Spleen (tissue), 11 donors: ENCODE measurements around the gene SLC9A8. TPM values are rescaled to one million over a fixed set of nuclear protein-coding genes. Genes with fewer than 3 reads are reported as not detected.
A peak's percentile ranks its signal among the peaks of the same experiment; 100 is the strongest.
"Not testable (repeated sequence)": the region's sequence is repeated elsewhere in the genome, so short reads cannot be mapped to it uniquely, and the experiment has no call there.

Experiments used
- DNase-seq: peaks from one replicate; pipeline ENCODE4 v3.0.0-alpha.2; 2020
- H3K27ac ChIP-seq, 8 donors: fragments of 200-600 bp; sonication (generic) in 7 of 8; 1 replicate in 4 of 8; 2 replicates in 4 of 8; pipeline versions ENCODE4 v1.5.0 to v1.8.0; 2016 to 2021; ENCODE audit warnings: inconsistent platforms in 4 of 8, mild to moderate bottlenecking in 4 of 8, moderate library complexity in 1 of 8
- H3K27me3 ChIP-seq, 7 donors: fragments of 200-600 bp; sonication (generic) in 6 of 7; replicated peaks in 1 of 7; 1 replicate in 4 of 7; 2 replicates in 3 of 7; pipeline versions ENCODE4 v1.5.0 to v1.8.0; 2016 to 2021; ENCODE audit warnings: inconsistent platforms in 3 of 7, mild to moderate bottlenecking in 1 of 7
- H3K36me3 ChIP-seq, 6 donors: fragments of 200-600 bp; sonication (generic) in 5 of 6; 1 replicate in 4 of 6; 2 replicates in 2 of 6; pipeline versions ENCODE4 v1.5.0 to v1.8.0; 2016 to 2021; ENCODE audit warnings: inconsistent platforms in 2 of 6
- H3K4me1 ChIP-seq, 6 donors: fragments of 200-600 bp; sonication (generic) in 5 of 6; 1 replicate in 3 of 6; 2 replicates in 3 of 6; pipeline versions ENCODE4 v1.5.0 to v1.8.0; 2016 to 2021; ENCODE audit warnings: inconsistent platforms in 3 of 6
- H3K4me3 ChIP-seq, 8 donors: fragments of 200-600 bp; sonication (generic) in 7 of 8; 1 replicate in 4 of 8; 2 replicates in 4 of 8; pipeline versions ENCODE4 v1.5.0 to v1.8.0; 2016 to 2021; ENCODE audit warnings: inconsistent platforms in 4 of 8, mild to moderate bottlenecking in 4 of 8, moderate library complexity in 2 of 8
- H3K9me3 ChIP-seq, 8 donors: fragments of 200-600 bp; sonication (generic) in 7 of 8; 1 replicate in 4 of 8; 2 replicates in 4 of 8; pipeline versions ENCODE4 v1.5.0 to v1.8.0; 2016 to 2021; ENCODE audit warnings: inconsistent platforms in 4 of 8
- CTCF ChIP-seq, 11 experiments: fragments of 200-600 bp in 7 of 11; fragments of 450-650 bp in 4 of 11; sonication (generic) in 4 of 11; IDR thresholded peaks in 8 of 11; conservative IDR thresholded peaks in 3 of 11; 1 replicate in 7 of 11; 2 replicates in 4 of 11; pipeline versions ENCODE4 v1.4.0 to v1.8.0; 2016 to 2021; ENCODE audit warnings: antibody characterized with exemption in 11 of 11, inconsistent platforms in 4 of 11, mild to moderate bottlenecking in 1 of 11
- POLR2A ChIP-seq, 3 donors: fragments of 450-650 bp; IDR thresholded peaks; one replicate each; pipeline ENCODE4 v1.5.1; 2017; ENCODE audit warnings: antibody characterized with exemption in 3 of 3, mild to moderate bottlenecking in 1 of 3
- POLR2AphosphoS5 ChIP-seq, 3 donors: sonication (generic); formaldehyde crosslinking; IDR thresholded peaks; one replicate each; pipeline ENCODE4 v1.5.1; 2017; ENCODE audit warnings: antibody characterized with exemption in 3 of 3
- WGBS, 5 donors: extraction: QIAGEN DNeasy Blood & Tissue Kit in 3 of 5; methylation state at CpG; one replicate each; pipeline versions ENCODE4 v1.1.5 to v1.1.7; 2013 to 2018; 5-methylcytosine and 5-hydroxymethylcytosine counted together
- intact Hi-C: fragments of 100-400 bp; cut with DNase I; formaldehyde crosslinking; loops from one replicate; pipeline ENCODE4 v1.15.0; 2023; ENCODE audit warnings: low total_unique reads
- polyA plus RNA-seq, 3 donors: library from polyadenylated mRNA; stranded (reverse); fragments of 200-250 nt; gene quantifications; one replicate each; pipeline ENCODE4 v1.2.1, GENCODE V29; 2013
- total RNA-seq, 7 donors: library from RNA; depleted of rRNA in 3 of 7; stranded (reverse); fragments of >200 nt in 3 of 7; fragmentation: NEBNext Ultra II Directional in 4 of 7; extraction: Animal tissue kit (Norgen Biotek cat#: 25700) in 4 of 7; gene quantifications; one replicate each; pipeline versions ENCODE4 v1.1.0 to v1.2.1, GENCODE V29; 2016 to 2021
- donor health status: healthy with polysubstance abuse.
- donor health status: DM: no; HTN: no; CAD: no; lungs with moderate emphysema.
- donor health status: DM: no; HTN: no; CAD: no.
- donor health status: Bipolar disorder and iron deficiency.
- donor health status: healthy.
- donor health status: DM: no; HTN: no; CAD: no.
- donor health status: DM: yes; HTN: yes; CAD: no.

SLC9A8 gene
- total and polyA plus RNA-seq, 10 donors = 4.6 to 35.3 (median 22.3) TPM

GRCh38 chr20:49769048-49769581 lies 43.5 kb upstream of the SLC9A8 start:
- no peaks in the 10 kb centered on the region for H3K27me3 ChIP-seq
- TF ChIP-seq POLR2A (IDR thresholded peaks at IDR 0.05) = no peak
- TF ChIP-seq CTCF (IDR thresholded peaks at IDR 0.05 in 8 of 11, conservative IDR thresholded peaks at IDR 0.05 in 3 of 11) = no peak
- no peak for TF ChIP-seq POLR2AphosphoS5 (IDR thresholded peaks at IDR 0.05)
- DNase-seq = no peak
- intact Hi-C loops = no loop called here
- peaks cover 12 to 89% (median 36%) of the 10 kb centered on the region in 6 donors for H3K4me1 ChIP-seq
- no peaks in the 10 kb centered on the region for H3K9me3 ChIP-seq
- H3K36me3 ChIP-seq = no peaks in the 10 kb centered on the region
- peak overlapping the region in 1 of 8 donors; percentile 29 for H3K4me3 ChIP-seq
- H3K27ac ChIP-seq = peak overlapping the region in 7 of 8 donors; percentile 81 to 94 (median 84)
- WGBS, 5 donors = 80 to 96% (median 87%) methylated on average over 5 of the region's 5 CpGs

GRCh38 chr20:49770634-49771033 lies 42.0 kb upstream of the SLC9A8 start:
- intact Hi-C loops = no loop called here
- Histone ChIP-seq H3K27ac (peak overlapping the region in 6 of 8 donors; percentile 83 to 94 (median 85)), H3K36me3 (no peaks in the 10 kb centered on the region), H3K9me3 (no peaks in the 10 kb centered on the region), H3K4me3 (no peak overlapping the region), H3K27me3 (no peaks in the 10 kb centered on the region), H3K4me1 (peaks cover 12 to 86% (median 45%) of the 10 kb centered on the region in 6 donors)
- DNase-seq = no peak
- 86 to 100% (median 95%) methylated on average over 1 of the region's 1 CpG for WGBS, 5 donors
- no peak for TF ChIP-seq CTCF (IDR thresholded peaks at IDR 0.05 in 8 of 11, conservative IDR thresholded peaks at IDR 0.05 in 3 of 11)
- TF ChIP-seq POLR2AphosphoS5 (IDR thresholded peaks at IDR 0.05) = no peak
- TF ChIP-seq POLR2A (IDR thresholded peaks at IDR 0.05) = no peak

- DNase-seq, intact Hi-C loops, H3K9me3 ChIP-seq, H3K27me3 ChIP-seq, H3K36me3 ChIP-seq, H3K4me3 ChIP-seq: not testable (repeated sequence)
- WGBS, 5 donors = 87 to 97% (median 94%) methylated on average over 8 of the region's 8 CpGs
- Histone ChIP-seq H3K4me1 (peaks cover 12 to 72% (median 44%) of the 10 kb centered on the region in 6 donors), H3K27ac (peak overlapping the region in 5 of 8 donors; percentile 60 to 94 (median 83))
Observed at GRCh38 chr20:49774213-49774612, 38.4 kb upstream of the SLC9A8 start.

- intact Hi-C loops = no loop called here
- H3K36me3 ChIP-seq = no peaks in the 10 kb centered on the region
- no peaks in the 10 kb centered on the region for H3K27me3 ChIP-seq
- H3K4me1 ChIP-seq = peaks cover 12 to 62% (median 36%) of the 10 kb centered on the region in 6 donors
- H3K27ac ChIP-seq = peak overlapping the region in 7 of 8 donors; percentile 46 to 94 (median 82)
- WGBS, 5 donors = 43 to 64% (median 56%) methylated on average over 5 of the region's 5 CpGs
- H3K9me3 ChIP-seq = no peaks in the 10 kb centered on the region
- DNase-seq = no peak
- peak in 2 of 3 donors; percentile 34 to 61 for TF ChIP-seq POLR2AphosphoS5 (IDR thresholded peaks at IDR 0.05)
- TF ChIP-seq CTCF (IDR thresholded peaks at IDR 0.05 in 8 of 11, conservative IDR thresholded peaks at IDR 0.05 in 3 of 11) = no peak
- TF ChIP-seq POLR2A (IDR thresholded peaks at IDR 0.05) = no peak
- H3K4me3 ChIP-seq = no peak overlapping the region
Observed at GRCh38 chr20:49775229-49775693, 37.4 kb upstream of the SLC9A8 start.
